Effector memory CD8-positive, alpha-beta T cell (primary cell): ENCODE data around the gene PTTG1.

ENCODE experiments used
- ATAC-seq: fragments of 150-1000 bp; cut with Tn5 transposase; replicated peaks from 2 replicates; pipeline ENCODE4 v1.10.0; 2021; ENCODE audit warnings: mild to moderate bottlenecking, moderate library complexity
- DNase-seq, 3 experiments: peaks; one replicate each; pipeline ENCODE4 v3.0.0; 2021
- H3K27ac Mint-ChIP-seq, 2 donors: one replicate each; pipeline ENCODE4 v1.8.0; 2022; ENCODE audit warnings: mild to moderate bottlenecking in 2 of 2, mixed read lengths in 2 of 2, moderate library complexity in 2 of 2
- H3K27me3 Mint-ChIP-seq, 2 donors: one replicate each; pipeline ENCODE4 v1.8.0; 2022; ENCODE audit warnings: mixed read lengths in 2 of 2
- H3K36me3 Mint-ChIP-seq: one replicate; pipeline ENCODE4 v1.8.0; 2022; ENCODE audit warnings: mild to moderate bottlenecking, moderate library complexity, mixed read lengths; ENCODE audit not compliant: insufficient read depth
- H3K4me1 Mint-ChIP-seq, 2 donors: one replicate each; pipeline ENCODE4 v1.8.0; 2022; ENCODE audit warnings: low read depth in 2 of 2, mixed read lengths in 2 of 2
- H3K4me3 Mint-ChIP-seq, 2 donors: one replicate each; pipeline ENCODE4 v1.8.0; 2022; ENCODE audit warnings: mild to moderate bottlenecking in 2 of 2, mixed read lengths in 2 of 2, moderate library complexity in 2 of 2
- H3K9me3 Mint-ChIP-seq, 2 donors: one replicate each; pipeline ENCODE4 v1.8.0; 2022; ENCODE audit warnings: mixed read lengths in 2 of 2

Gene PTTG1

DNA sequence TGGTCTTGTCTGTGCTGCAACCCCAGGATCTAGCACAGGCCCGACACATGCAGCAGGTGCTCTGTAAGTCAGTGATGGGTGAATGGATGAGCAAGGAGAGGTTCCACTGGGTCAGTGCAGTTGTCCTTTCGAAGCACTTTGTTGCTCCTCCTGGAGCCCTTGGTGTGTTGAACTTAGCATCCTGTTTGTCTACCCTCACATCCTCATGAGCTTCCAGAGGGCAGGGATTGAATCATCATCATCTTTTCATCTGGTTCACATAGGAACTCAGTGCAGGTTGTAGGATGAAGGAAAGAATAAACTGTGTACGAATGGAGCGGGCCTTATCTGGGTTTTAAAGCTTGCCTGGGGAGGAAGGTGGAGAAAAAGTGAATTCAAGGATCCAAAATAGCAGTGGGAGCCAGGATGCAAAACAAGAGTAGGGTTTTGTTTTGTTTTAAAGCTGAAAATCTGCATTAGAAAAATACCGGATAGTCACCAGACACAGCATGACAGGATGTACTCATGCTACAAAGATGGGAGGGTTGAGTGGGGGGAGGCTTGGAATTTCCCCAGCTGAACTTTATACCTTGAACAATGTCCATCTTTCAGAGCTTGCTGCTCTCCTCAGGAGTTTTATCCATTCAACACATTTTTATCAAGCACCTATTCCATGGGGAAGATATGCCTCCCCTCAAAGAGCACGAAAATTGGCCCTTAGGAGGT is 55.8 kb downstream of the PTTG1 start:
- DNase-seq (no peak), ATAC-seq (peak; percentile 58)
- Mint-ChIP-seq H3K27me3 (no peaks in the 10 kb centered on the region), H3K4me1 (peaks cover 30 to 65% of the 10 kb centered on the region in 2 donors), H3K27ac (peak overlapping the region; percentile 36 to 99), H3K4me3 (peak overlapping the region in 1 of 2 donors; percentile 60), H3K36me3 (peaks cover 3% of the 10 kb centered on the region), H3K9me3 (no peaks in the 10 kb centered on the region)

DNA sequence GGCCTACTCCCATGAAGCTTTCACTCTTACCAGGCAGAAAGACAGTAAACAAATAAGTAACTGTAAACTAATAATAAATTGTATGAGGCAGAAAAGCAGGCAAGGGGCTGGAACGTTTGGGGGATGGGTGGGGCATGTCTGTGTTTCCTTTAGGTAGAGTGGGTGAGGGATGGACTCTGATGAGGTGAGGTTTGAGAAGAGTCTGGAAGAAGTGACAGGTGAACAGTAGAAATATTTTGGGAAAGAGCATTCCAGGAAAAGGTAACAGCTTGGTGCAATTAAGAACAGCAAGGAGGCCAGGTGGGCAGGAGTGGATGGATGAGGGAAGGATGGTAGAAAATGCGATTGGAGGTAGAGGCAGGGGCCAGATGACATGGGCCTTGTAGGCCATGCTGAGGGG is 56.5 kb downstream of the PTTG1 start:
- Mint-ChIP-seq H3K36me3 (peaks cover 3% of the 10 kb centered on the region), H3K4me1 (peaks cover 28 to 58% of the 10 kb centered on the region in 2 donors), H3K27me3 (no peaks in the 10 kb centered on the region), H3K9me3 (no peaks in the 10 kb centered on the region), H3K4me3 (no peak overlapping the region), H3K27ac (peak overlapping the region; percentile 36 to 99)
- DNase-seq (no peak), ATAC-seq (no peak)
